AG09319 (cell line): Measurements from ENCODE around the gene PRM1.

Experiments
- DNase-seq: peaks from one replicate; pipeline ENCODE4 v3.0.0-alpha.2; 2010; ENCODE audit warnings: low read depth; ENCODE audit errors: extremely low read depth
- CTCF ChIP-seq: IDR thresholded peaks from 2 replicates; pipeline ENCODE4 v1.5.1; 2011; ENCODE audit warnings: low read depth, mild to moderate bottlenecking, inconsistent platforms, low read length, moderate library complexity

The PRM1 gene

GRCh38 chr16:11233727-11234376, 47.3 kb downstream of the PRM1 start:
- no peak for DNase-seq
- no peak for TF ChIP-seq CTCF

- no peak for DNase-seq
Observed at GRCh38 chr16:11232852-11233726, 48.0 kb downstream of the PRM1 start.

GRCh38 chr16:11232302-11232851, 48.8 kb downstream of the PRM1 start:
- no peak for DNase-seq
- TF ChIP-seq CTCF, result no peak

More at GRCh38 chr16:11232852-11233726, 48.0 kb downstream of the PRM1 start:
- TF ChIP-seq CTCF, result no peak

GRCh38 chr16:11231367-11231970, 49.7 kb downstream of the PRM1 start:
- no peak for TF ChIP-seq CTCF
- DNase-seq, result no peak
